OCI-LY1 (cell line): ENCODE data around the gene GPR18.

ENCODE experiments used
- H2AFZ ChIP-seq: fragments of 200-600 bp; sonication (generic), shearing (Covaris generic); 2 replicates; pipeline ENCODE4 v1.6.0; 2014; ENCODE audit warnings: antibody characterized with exemption, mild to moderate bottlenecking, low read length
- H3F3A ChIP-seq: fragments of 200-600 bp; sonication (generic), shearing (Covaris generic); 2 replicates; pipeline ENCODE4 v1.6.0; 2014; ENCODE audit warnings: mild to moderate bottlenecking, antibody characterized with exemption, low read length, moderate library complexity; ENCODE audit not compliant: insufficient read depth
- H3K27ac ChIP-seq: fragments of 200-600 bp; sonication (generic); 2 replicates; pipeline ENCODE4 v1.5.1; 2014; ENCODE audit warnings: low read length, mixed run types, mild to moderate bottlenecking, low read depth; ENCODE audit not compliant: poor library complexity, severe bottlenecking
- H3K27me3 ChIP-seq: fragments of 200-600 bp; sonication (generic); 2 replicates; pipeline ENCODE4 v1.6.0; 2014; ENCODE audit warnings: antibody characterized with exemption, mild to moderate bottlenecking, low read length, moderate library complexity; ENCODE audit not compliant: insufficient read depth
- H3K36me3 ChIP-seq: fragments of 200-600 bp; sonication (generic); 2 replicates; pipeline ENCODE4 v1.6.1; 2014; ENCODE audit warnings: mild to moderate bottlenecking, antibody characterized with exemption, low read length, moderate library complexity, mixed read lengths; ENCODE audit not compliant: insufficient read depth
- H3K4me1 ChIP-seq: fragments of 200-600 bp; sonication (generic); 2 replicates; pipeline ENCODE4 v1.5.1; 2014; ENCODE audit warnings: mild to moderate bottlenecking, low read length, moderate library complexity; ENCODE audit not compliant: insufficient read depth, severe bottlenecking
- H3K4me2 ChIP-seq: fragments of 200-600 bp; sonication (generic), shearing (Covaris generic); 2 replicates; pipeline ENCODE4 v1.6.1; 2014; ENCODE audit warnings: low read length
- H3K4me3 ChIP-seq: fragments of 200-600 bp; sonication (generic); 2 replicates; pipeline ENCODE4 v1.5.1; 2014; ENCODE audit warnings: low read length, low read depth, mild to moderate bottlenecking, mixed read lengths; ENCODE audit not compliant: poor library complexity, severe bottlenecking
- H3K79me2 ChIP-seq: fragments of 200-600 bp; shearing (Covaris generic); 2 replicates; pipeline ENCODE4 v1.6.1; 2016; ENCODE audit warnings: mixed run types, low read length, mixed read lengths; ENCODE audit not compliant: insufficient read depth
- H3K9ac ChIP-seq: fragments of 200-600 bp; sonication (generic), shearing (Covaris generic); 2 replicates; pipeline ENCODE4 v1.6.1; 2014; ENCODE audit warnings: mild to moderate bottlenecking, low read length, mixed read lengths
- H3K9me2 ChIP-seq: fragments of 200-600 bp; sonication (generic), shearing (Covaris generic); 2 replicates; pipeline ENCODE4 v1.6.1; 2014; ENCODE audit warnings: low read depth, mild to moderate bottlenecking, low read length, mixed read lengths
- H3K9me3 ChIP-seq: fragments of 200-600 bp; shearing (Covaris generic); 2 replicates; pipeline ENCODE4 v1.6.1; 2014; ENCODE audit warnings: low read length, mixed read lengths
- H4K20me1 ChIP-seq: fragments of 200-600 bp; sonication (generic), shearing (Covaris generic); 2 replicates; pipeline ENCODE4 v1.6.0; 2016; ENCODE audit warnings: mild to moderate bottlenecking, low read length; ENCODE audit not compliant: insufficient read depth
- EZH2 ChIP-seq: fragments of 200-600 bp; sonication (generic), shearing (Covaris generic); IDR thresholded peaks from 2 replicates; pipeline ENCODE4 v1.8.0; 2017; ENCODE audit warnings: borderline replicate concordance, mixed run types, mild to moderate bottlenecking, antibody characterized with exemption, low read length, moderate library complexity, mixed read lengths
- TF ChIP-seq, protein P1 (sequence below): fragments of 200-600 bp; sonication (generic), shearing (Covaris generic); IDR thresholded peaks from 2 replicates; pipeline ENCODE4 v1.5.1; 2017; ENCODE audit warnings: mild to moderate bottlenecking, antibody characterized with exemption, low read length, moderate library complexity, mixed read lengths

GPR18 gene

DNA sequence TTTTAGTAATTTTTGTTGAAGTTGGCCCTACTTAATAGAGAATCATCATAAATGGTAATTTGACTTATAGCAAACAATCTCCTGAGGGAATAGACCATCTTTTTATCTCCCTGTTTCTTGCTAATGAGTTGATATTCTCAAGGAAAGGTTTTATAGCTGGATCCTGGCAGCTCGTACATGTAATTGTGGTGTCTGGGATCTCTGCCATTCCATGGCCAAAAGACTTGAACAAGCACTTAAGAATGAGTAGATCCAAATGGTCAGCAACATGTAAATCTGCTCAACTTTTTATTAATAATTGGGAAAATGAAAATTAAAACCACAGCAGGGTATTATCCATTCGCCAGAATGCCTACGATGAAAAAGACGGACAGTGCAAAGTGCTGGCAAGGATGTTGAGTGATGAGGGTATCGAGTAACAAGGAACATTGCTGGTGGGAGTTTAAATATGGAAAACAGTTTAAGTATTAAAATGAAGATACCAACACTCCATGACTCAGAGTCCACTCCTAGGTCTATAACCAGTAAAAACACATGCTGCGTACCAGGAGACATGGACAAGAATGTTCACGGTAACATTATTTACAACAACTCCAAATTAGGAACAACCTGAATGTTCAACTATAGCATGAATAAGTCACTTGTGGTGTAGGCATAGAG, 5.1 kb upstream of the GPR18 start:
- 0 out of 2 replicates have a peak, but pooled peaks cover 8% of the 10 kb centered on the region for H3K36me3 ChIP-seq
- no peaks in the 10 kb centered on the region for H3K9me2 ChIP-seq
- no peak overlapping the region for H3K9ac ChIP-seq
- H3K9me3 ChIP-seq: no peaks in the 10 kb centered on the region
- no peaks in the 10 kb centered on the region for H3K27me3 ChIP-seq
- H3K4me3 ChIP-seq: no peak overlapping the region
- TF ChIP-seq, protein P1, sequence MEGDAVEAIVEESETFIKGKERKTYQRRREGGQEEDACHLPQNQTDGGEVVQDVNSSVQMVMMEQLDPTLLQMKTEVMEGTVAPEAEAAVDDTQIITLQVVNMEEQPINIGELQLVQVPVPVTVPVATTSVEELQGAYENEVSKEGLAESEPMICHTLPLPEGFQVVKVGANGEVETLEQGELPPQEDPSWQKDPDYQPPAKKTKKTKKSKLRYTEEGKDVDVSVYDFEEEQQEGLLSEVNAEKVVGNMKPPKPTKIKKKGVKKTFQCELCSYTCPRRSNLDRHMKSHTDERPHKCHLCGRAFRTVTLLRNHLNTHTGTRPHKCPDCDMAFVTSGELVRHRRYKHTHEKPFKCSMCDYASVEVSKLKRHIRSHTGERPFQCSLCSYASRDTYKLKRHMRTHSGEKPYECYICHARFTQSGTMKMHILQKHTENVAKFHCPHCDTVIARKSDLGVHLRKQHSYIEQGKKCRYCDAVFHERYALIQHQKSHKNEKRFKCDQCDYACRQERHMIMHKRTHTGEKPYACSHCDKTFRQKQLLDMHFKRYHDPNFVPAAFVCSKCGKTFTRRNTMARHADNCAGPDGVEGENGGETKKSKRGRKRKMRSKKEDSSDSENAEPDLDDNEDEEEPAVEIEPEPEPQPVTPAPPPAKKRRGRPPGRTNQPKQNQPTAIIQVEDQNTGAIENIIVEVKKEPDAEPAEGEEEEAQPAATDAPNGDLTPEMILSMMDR: no peak
- no peak for TF ChIP-seq EZH2
- peaks cover 53% of the 10 kb centered on the region for H3K4me1 ChIP-seq
- H3K4me2 ChIP-seq: no peak overlapping the region
- H3K79me2 ChIP-seq: no peaks in the 10 kb centered on the region
- H3K27ac ChIP-seq: no peak overlapping the region
- no peaks in the 10 kb centered on the region for H4K20me1 ChIP-seq
- no peak overlapping the region for H2AFZ ChIP-seq
- H3F3A ChIP-seq: peaks cover 4% of the 10 kb centered on the region; the same call in 1 of the 2 replicates

- H3K36me3 ChIP-seq: peaks cover 11% of the 10 kb centered on the region
- H3K4me1 ChIP-seq: peaks cover 71% of the 10 kb centered on the region
- H3K79me2 ChIP-seq: peaks cover 20% of the 10 kb centered on the region
- no peak overlapping the region; the same call in 1 of the 2 replicates for H3K4me2 ChIP-seq
- H3K9ac ChIP-seq: no peak overlapping the region; the same call in 1 of the 2 replicates
- H4K20me1 ChIP-seq: no peaks in the 10 kb centered on the region
- TF ChIP-seq, protein P1: no peak
- TF ChIP-seq EZH2: no peak
- no peaks in the 10 kb centered on the region for H3K9me3 ChIP-seq
- no peak overlapping the region for H3K4me3 ChIP-seq
- H3F3A ChIP-seq: peaks cover 4% of the 10 kb centered on the region; the same call in 1 of the 2 replicates
- H3K9me2 ChIP-seq: no peaks in the 10 kb centered on the region
- H3K27me3 ChIP-seq: no peaks in the 10 kb centered on the region
- no peak overlapping the region for H2AFZ ChIP-seq
- peak overlapping the region; percentile 4 for H3K27ac ChIP-seq
These were observed 2.9 kb upstream of the GPR18 start for GRCh38 chr13:99261059-99261458.

DNA sequence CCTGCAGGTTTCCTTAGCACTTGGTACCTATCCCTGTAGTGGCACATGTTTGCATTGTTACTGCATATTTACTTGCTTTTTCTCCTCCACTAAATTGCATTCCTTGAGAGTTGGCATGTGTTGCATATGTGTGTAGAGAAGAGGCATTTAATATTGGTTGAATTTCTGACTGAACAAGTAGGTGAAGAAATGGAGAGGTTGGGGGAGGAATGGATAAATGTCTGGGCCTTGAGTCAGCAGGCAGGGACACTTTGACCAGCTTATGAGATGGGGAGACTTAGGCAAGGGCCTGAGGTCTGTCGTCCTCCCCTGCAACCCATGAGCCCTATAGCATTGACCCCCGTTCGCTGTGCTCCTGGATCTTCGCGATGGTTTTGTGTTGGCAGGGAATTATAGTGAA, 2.0 kb upstream of the GPR18 start:
- no peak overlapping the region for H2AFZ ChIP-seq
- peaks cover 19% of the 10 kb centered on the region for H3K36me3 ChIP-seq
- peaks cover 80% of the 10 kb centered on the region for H3K4me1 ChIP-seq
- TF ChIP-seq EZH2: no peak
- TF ChIP-seq, protein P1: no peak
- peak overlapping the region; percentile 89; the same call in 1 of the 2 replicates for H3K4me2 ChIP-seq
- peaks cover 4% of the 10 kb centered on the region; the same call in 1 of the 2 replicates for H3F3A ChIP-seq
- no peaks in the 10 kb centered on the region for H3K9me3 ChIP-seq
- peak overlapping the region; percentile 67 for H3K4me3 ChIP-seq
- H3K79me2 ChIP-seq: peaks cover 25% of the 10 kb centered on the region
- H3K9me2 ChIP-seq: no peaks in the 10 kb centered on the region
- H3K27me3 ChIP-seq: no peaks in the 10 kb centered on the region
- peak overlapping the region; percentile 1; the same call in 1 of the 2 replicates for H3K9ac ChIP-seq
- no peaks in the 10 kb centered on the region for H4K20me1 ChIP-seq
- H3K27ac ChIP-seq: peak overlapping the region; percentile 93
